WI38 (cell line): ENCODE data around the gene DHRSX.
"Not testable (repeated sequence)": the region's sequence is repeated elsewhere in the genome, so short reads cannot be mapped to it uniquely, and the experiment has no call there.

Experiments used
- H3K4me3 ChIP-seq: 2 replicates; pipeline ENCODE4 v1.5.1; 2011; ENCODE audit warnings: low read depth, mild to moderate bottlenecking, control low read depth, low read length
- CTCF ChIP-seq: IDR thresholded peaks from 2 replicates; pipeline ENCODE4 v1.5.1; 2012; ENCODE audit warnings: low read depth, mild to moderate bottlenecking, control low read depth, low read length

DHRSX gene

GRCh38 chrX:2387614-2388239, 113.0 kb downstream of the DHRSX start:
- no peak for TF ChIP-seq CTCF

GRCh38 chrX:2385224-2385623, 115.6 kb downstream of the DHRSX start:
- H3K4me3 ChIP-seq, result no peak overlapping the region
- no peak for TF ChIP-seq CTCF

More at GRCh38 chrX:2387614-2388239, 113.0 kb downstream of the DHRSX start:
- H3K4me3 ChIP-seq, result no peak overlapping the region

GRCh38 chrX:2384486-2384885, 116.3 kb downstream of the DHRSX start:
- H3K4me3 ChIP-seq, result no peak overlapping the region
- no peak for TF ChIP-seq CTCF

- TF ChIP-seq CTCF, result no peak
- H3K4me3 ChIP-seq, result no peak overlapping the region
Measured at GRCh38 chrX:2383735-2384134, 117.0 kb downstream of the DHRSX start.

- no peak overlapping the region for H3K4me3 ChIP-seq
- TF ChIP-seq CTCF, result no peak
Measured at GRCh38 chrX:2383144-2383543, 117.6 kb downstream of the DHRSX start.

GRCh38 chrX:2382433-2383048, 118.2 kb downstream of the DHRSX start:
- H3K4me3 ChIP-seq, result not testable (repeated sequence)

- H3K4me3 ChIP-seq, result no peak overlapping the region
- TF ChIP-seq CTCF, result no peak
Measured at GRCh38 chrX:2376166-2376565, 124.6 kb downstream of the DHRSX start.

- TF ChIP-seq CTCF, result no peak
- no peak overlapping the region for H3K4me3 ChIP-seq
Measured at GRCh38 chrX:2374086-2374485, 126.7 kb downstream of the DHRSX start.
